Breast epithelium (tissue), 3 donors: Measurements from ENCODE around the gene PMEL.

Experiments
- POLR2AphosphoS5 ChIP-seq, 3 donors: sonication (generic); formaldehyde crosslinking; IDR thresholded peaks; one replicate each; pipeline ENCODE4 v1.6.1; 2017; ENCODE audit warnings: antibody characterized with exemption in 3 of 3
- TF ChIP-seq, protein P1 (sequence below), 3 donors: fragments of 450-650 bp; IDR thresholded peaks; one replicate each; pipeline ENCODE4 v1.5.1; 2016 to 2017; ENCODE audit warnings: antibody characterized with exemption in 3 of 3, mild to moderate bottlenecking in 3 of 3, moderate library complexity in 3 of 3

DNA sequence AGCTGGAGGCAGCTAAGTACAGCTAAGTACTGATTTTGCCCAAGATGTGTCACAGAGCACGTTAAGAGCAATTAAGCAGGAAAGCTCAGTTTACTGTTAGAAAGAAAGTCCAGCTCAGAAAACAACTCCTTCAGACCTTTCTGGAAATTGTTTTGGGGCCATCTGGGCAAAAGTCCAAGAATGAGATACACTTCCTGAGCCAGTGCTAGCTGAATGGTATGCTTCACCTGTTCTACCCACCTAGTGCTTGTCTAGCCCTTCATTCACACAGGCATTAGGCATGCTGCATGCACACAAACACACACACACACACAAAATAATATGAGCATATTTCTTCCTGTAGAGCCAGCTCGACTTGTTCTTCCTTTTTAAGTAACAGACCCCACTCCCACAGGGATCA, 48.4 kb upstream of the PMEL start:
- TF ChIP-seq, protein P1, sequence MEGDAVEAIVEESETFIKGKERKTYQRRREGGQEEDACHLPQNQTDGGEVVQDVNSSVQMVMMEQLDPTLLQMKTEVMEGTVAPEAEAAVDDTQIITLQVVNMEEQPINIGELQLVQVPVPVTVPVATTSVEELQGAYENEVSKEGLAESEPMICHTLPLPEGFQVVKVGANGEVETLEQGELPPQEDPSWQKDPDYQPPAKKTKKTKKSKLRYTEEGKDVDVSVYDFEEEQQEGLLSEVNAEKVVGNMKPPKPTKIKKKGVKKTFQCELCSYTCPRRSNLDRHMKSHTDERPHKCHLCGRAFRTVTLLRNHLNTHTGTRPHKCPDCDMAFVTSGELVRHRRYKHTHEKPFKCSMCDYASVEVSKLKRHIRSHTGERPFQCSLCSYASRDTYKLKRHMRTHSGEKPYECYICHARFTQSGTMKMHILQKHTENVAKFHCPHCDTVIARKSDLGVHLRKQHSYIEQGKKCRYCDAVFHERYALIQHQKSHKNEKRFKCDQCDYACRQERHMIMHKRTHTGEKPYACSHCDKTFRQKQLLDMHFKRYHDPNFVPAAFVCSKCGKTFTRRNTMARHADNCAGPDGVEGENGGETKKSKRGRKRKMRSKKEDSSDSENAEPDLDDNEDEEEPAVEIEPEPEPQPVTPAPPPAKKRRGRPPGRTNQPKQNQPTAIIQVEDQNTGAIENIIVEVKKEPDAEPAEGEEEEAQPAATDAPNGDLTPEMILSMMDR (IDR thresholded peaks at IDR 0.05): no peak
- TF ChIP-seq POLR2AphosphoS5 (IDR thresholded peaks at IDR 0.05): no peak
